ENCODE measurements around the gene CPA5. TPM values are rescaled to one million over a fixed set of nuclear protein-coding genes. Genes with fewer than 3 reads are reported as not detected.

Gene CPA5
- total and polyA plus RNA-seq, 3 donors from 2014 or later = 11.5 to 59.4 (median 46.7) TPM

DNA sequence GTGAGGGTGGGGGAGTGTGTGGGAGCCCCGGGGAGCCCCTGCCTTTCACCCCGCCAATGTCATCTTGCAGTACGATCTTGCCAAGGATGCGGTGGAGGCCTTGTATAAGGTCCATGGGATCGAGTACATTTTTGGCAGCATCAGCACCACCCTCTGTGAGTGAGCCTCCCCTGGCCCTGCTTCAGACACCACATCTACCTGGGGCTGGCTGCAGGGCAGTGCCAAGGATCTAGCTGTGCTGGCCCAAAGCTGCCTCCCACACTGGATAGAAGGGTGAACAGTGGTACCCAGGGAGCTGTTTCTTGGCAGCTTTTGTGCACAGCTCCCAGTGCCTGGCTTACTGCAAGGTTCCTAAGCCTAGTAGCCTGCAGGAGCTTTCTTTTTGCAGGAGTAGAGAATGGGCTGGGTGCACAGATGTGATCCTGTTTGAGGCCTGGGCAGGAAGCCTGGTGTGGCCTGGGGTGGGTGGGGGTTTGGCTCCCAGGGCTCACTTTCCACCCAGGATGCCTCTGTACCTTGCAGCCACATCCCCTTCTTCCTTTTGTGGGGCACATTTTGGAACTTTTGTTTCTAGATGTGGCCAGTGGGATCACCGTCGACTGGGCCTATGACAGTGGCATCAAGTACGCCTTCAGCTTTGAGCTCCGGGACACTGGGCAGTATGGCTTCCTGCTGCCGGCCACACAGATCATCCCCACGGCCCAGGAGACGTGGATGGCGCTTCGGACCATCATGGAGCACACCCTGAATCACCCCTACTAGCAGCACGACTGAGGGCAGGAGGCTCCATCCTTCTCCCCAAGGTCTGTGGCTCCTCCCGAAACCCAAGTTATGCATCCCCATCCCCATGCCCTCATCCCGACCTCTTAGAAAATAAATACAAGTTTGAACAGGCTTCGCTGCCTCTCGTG, 23.5 kb downstream of the CPA5 start:
- intact Hi-C loops (cut with DNase I; ENCODE audit: low total_unique reads) = no loop called here
- Histone ChIP-seq H3K36me3 (ENCODE audit: low read depth, missing control alignments) (no peaks in the 10 kb centered on the region), H3K9me3 (no peaks in the 10 kb centered on the region), H3K27ac (peak overlapping the region in 1 of 2 donors; percentile 18), H3K27me3 (no peaks in the 10 kb centered on the region), H3K4me3 (no peak overlapping the region), H3K4me1 (peaks cover 41% of the 10 kb centered on the region)
- no peak for DNase-seq
- TF ChIP-seq POLR2A (IDR thresholded peaks at IDR 0.05) (no peak), CTCF (IDR thresholded peaks at IDR 0.05) (no peak)
- 82 to 93% methylated on average over 10 to 19 of the region's 19 CpGs for WGBS, 2 donors

DNA sequence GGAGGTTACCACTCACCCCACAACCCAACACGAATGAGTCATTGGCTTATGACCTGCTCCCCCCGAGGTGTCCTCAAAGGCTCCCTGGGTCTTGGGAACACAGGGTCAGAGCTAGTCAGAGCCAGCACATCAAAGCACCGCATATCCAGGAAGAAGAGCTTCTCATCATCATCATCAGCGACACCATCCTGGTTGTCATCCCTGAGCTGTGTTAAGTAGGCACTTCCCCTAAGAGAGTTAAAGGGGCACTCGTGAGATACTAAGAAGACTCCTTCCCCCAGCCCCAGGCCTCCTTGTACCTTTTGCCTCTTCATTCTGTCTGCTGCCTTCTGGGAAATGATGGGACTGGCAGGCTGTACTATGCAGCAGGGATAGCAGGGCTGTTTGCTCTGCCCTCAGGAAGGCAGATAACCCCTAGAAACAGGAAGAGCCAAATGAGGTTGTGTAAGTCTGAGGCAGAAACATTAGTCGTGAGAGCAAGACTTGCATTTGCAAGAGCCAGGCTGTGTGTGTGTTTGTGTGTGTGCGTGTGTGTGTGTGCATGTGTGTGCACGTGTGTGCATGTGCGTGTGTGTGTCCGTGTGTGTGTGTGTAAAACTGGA, 24.6 kb downstream of the CPA5 start:
- Histone ChIP-seq H3K27me3 (no peaks in the 10 kb centered on the region), H3K4me3 (no peak overlapping the region), H3K9me3 (no peaks in the 10 kb centered on the region), H3K27ac (peak overlapping the region; percentile 18 to 59), H3K4me1 (peaks cover 50% of the 10 kb centered on the region), H3K36me3 (ENCODE audit: low read depth, missing control alignments) (no peaks in the 10 kb centered on the region)
- no peak for TF ChIP-seq CTCF (IDR thresholded peaks at IDR 0.05)
- no peak for TF ChIP-seq POLR2A (IDR thresholded peaks at IDR 0.05)
- no peak for DNase-seq
- WGBS, 2 donors = 38 to 66% methylated on average over 10 of the region's 10 CpGs
- intact Hi-C loops (cut with DNase I; ENCODE audit: low total_unique reads) = no loop called here

GRCh38 chr7:130369831-130370550, 25.4 kb downstream of the CPA5 start:
- peaks cover 50% of the 10 kb centered on the region for H3K4me1 ChIP-seq
- no peak for TF ChIP-seq POLR2A (IDR thresholded peaks at IDR 0.05)
- TF ChIP-seq CTCF (IDR thresholded peaks at IDR 0.05) = no peak
- H3K4me3 ChIP-seq = no peak overlapping the region
- WGBS, 2 donors = 55 to 62% methylated on average over 3 of the region's 3 CpGs
- intact Hi-C loops (cut with DNase I; ENCODE audit: low total_unique reads) = no loop called here
- H3K9me3 ChIP-seq = no peaks in the 10 kb centered on the region
- DNase-seq = no peak
- H3K27me3 ChIP-seq = no peaks in the 10 kb centered on the region
- peak overlapping the region in 1 of 2 donors; percentile 61 for H3K27ac ChIP-seq
- no peaks in the 10 kb centered on the region for H3K36me3 ChIP-seq (ENCODE audit: low read depth, missing control alignments)

DNA sequence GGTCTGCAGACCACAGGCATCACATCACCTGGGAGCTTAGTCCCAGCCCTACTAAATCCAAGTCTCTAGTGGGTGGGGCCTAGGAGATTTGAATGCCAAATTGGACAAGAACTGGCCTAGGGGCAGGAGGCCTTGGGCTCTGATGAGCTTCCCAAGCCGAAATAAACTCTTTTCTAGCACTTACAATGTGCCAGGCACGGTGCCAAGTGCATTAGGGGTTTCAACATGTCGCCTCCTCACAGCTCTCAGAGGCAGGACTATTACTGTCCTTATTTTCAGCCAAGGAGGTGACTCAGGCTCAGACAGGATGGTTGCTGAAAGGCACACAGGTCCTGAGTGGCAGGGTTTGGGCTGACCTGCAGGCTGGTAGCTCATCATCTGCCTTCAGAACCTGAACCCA, 26.4 kb downstream of the CPA5 start:
- no peak for TF ChIP-seq POLR2A (IDR thresholded peaks at IDR 0.05)
- no peak for TF ChIP-seq CTCF (IDR thresholded peaks at IDR 0.05)
- H3K9me3 ChIP-seq = no peaks in the 10 kb centered on the region
- no peaks in the 10 kb centered on the region for H3K27me3 ChIP-seq
- no peak overlapping the region for H3K27ac ChIP-seq
- 75 to 91% methylated on average over 2 to 3 of the region's 3 CpGs for WGBS, 2 donors
- DNase-seq = peak; percentile 51
- intact Hi-C loops (cut with DNase I; ENCODE audit: low total_unique reads) = no loop called here
- H3K4me1 ChIP-seq = peaks cover 45% of the 10 kb centered on the region
- no peaks in the 10 kb centered on the region for H3K36me3 ChIP-seq (ENCODE audit: low read depth, missing control alignments)
- H3K4me3 ChIP-seq = no peak overlapping the region

Measured in testis (tissue), 3 donors.